IMR-90 (cell line): ENCODE results near the gene SPON1. TPM values are rescaled to one million over a fixed set of nuclear protein-coding genes. Genes with fewer than 3 reads are reported as not detected.
A peak's percentile ranks its signal among the peaks of the same experiment; 100 is the strongest.

Experiments used
- ATAC-seq: fragments of 200-7000 bp; cut with Tn5 transposase; 2 replicates; pipeline ENCODE4 v1.9.1; 2020; ENCODE audit warnings: low read depth, mild to moderate bottlenecking, moderate library complexity
- Bru-seq: library from RNA; stranded (reverse); fragments of 400-500 nt; gene quantifications from one replicate; lab custom pipeline; 2021; lab: Mats Ljungman, UMichigan
- BruChase-seq, 2 experiments: library from RNA; stranded (reverse); fragments of 400-500 nt; gene quantifications; one replicate each; lab custom pipeline; 2021; lab: Mats Ljungman, UMichigan
- BruUV-seq: library from RNA; stranded (reverse); fragments of 400-500 nt; replicated peaks from 2 replicates; lab custom pipeline; 2021; lab: Mats Ljungman, UMichigan
- CTCF ChIA-PET: fragments of 300-600 bp; formaldehyde crosslinking; extraction: SDS; loops from one replicate; lab custom pipeline; 2021; ENCODE audit warnings: antibody characterized with exemption; lab: Yijun Ruan, JAX
- POLR2A ChIA-PET: fragments of 300-600 bp; sonication (Branson Sonifier 250); formaldehyde crosslinking; loops from one replicate; lab custom pipeline; 2022; ENCODE audit warnings: antibody characterized with exemption; ENCODE audit not compliant: unreplicated experiment; lab: Charles Lee
- DNase-seq: peaks from one replicate; pipeline ENCODE4 v3.0.0; 2013
- H2AFZ ChIP-seq: replicated peaks from 2 replicates; pipeline ENCODE3; 2013; ENCODE audit warnings: low read length, mild to moderate bottlenecking; ENCODE audit not compliant: poor library complexity
- H2AK5ac ChIP-seq: 2 replicates; pipeline ENCODE4 v1.6.1; 2013; ENCODE audit warnings: low read depth, low read length, inconsistent platforms
- H2AK9ac ChIP-seq: replicated peaks from 2 replicates; pipeline ENCODE3; 2013; ENCODE audit warnings: mild to moderate bottlenecking, low read depth, low read length, moderate library complexity; ENCODE audit not compliant: poor library complexity
- H2BK120ac ChIP-seq: 2 replicates; pipeline ENCODE4 v1.6.1; 2013; ENCODE audit warnings: low read depth, low read length, inconsistent platforms
- H2BK15ac ChIP-seq: 3 replicates; pipeline ENCODE4 v1.6.1; 2013; ENCODE audit warnings: low read depth, low read length, inconsistent platforms
- H2BK20ac ChIP-seq: 2 replicates; pipeline ENCODE4 v1.6.1; 2013; ENCODE audit warnings: low read depth, mild to moderate bottlenecking, inconsistent platforms, low read length, moderate library complexity
- H2BK5ac ChIP-seq: 2 replicates; pipeline ENCODE4 v1.6.1; 2013; ENCODE audit warnings: mild to moderate bottlenecking, low read depth, low read length, inconsistent platforms; ENCODE audit not compliant: poor library complexity, severe bottlenecking
- H3K14ac ChIP-seq: replicated peaks from 2 replicates; pipeline ENCODE4 v1.6.1; 2013; ENCODE audit warnings: low read depth, low read length, inconsistent platforms
- H3K18ac ChIP-seq: 2 replicates; pipeline ENCODE4 v1.6.1; 2013; ENCODE audit warnings: low read depth, low read length, control low read depth
- H3K23ac ChIP-seq: 2 replicates; pipeline ENCODE4 v1.6.1; 2013; ENCODE audit warnings: low read depth, low read length, inconsistent platforms
- H3K27ac ChIP-seq: 2 replicates; pipeline ENCODE4 v1.5.1; 2013; ENCODE audit warnings: mild to moderate bottlenecking, control low read depth, low read length; ENCODE audit not compliant: insufficient read depth
- H3K27me3 ChIP-seq: 2 replicates; pipeline ENCODE4 v1.6.1; 2013; ENCODE audit warnings: low read length; ENCODE audit not compliant: control insufficient read depth, insufficient read depth
- H3K36me3 ChIP-seq: 2 replicates; pipeline ENCODE4 v1.6.1; 2013; ENCODE audit warnings: low read length, mixed read lengths; ENCODE audit not compliant: control insufficient read depth, insufficient read depth
- H3K4ac ChIP-seq: 2 replicates; pipeline ENCODE4 v1.6.1; 2013; ENCODE audit warnings: low read depth, low read length, inconsistent platforms
- H3K4me1 ChIP-seq: 2 replicates; pipeline ENCODE4 v1.6.1; 2013; ENCODE audit warnings: low read length, mixed read lengths; ENCODE audit not compliant: control insufficient read depth, insufficient read depth
- H3K4me2 ChIP-seq: 2 replicates; pipeline ENCODE4 v1.6.1; 2013; ENCODE audit warnings: low read depth, mild to moderate bottlenecking, control low read depth, low read length, moderate library complexity
- H3K4me3 ChIP-seq: 2 replicates; pipeline ENCODE4 v1.5.1; 2013; ENCODE audit warnings: low read depth, mild to moderate bottlenecking, control low read depth, low read length, moderate library complexity; ENCODE audit not compliant: insufficient read depth
- H3K56ac ChIP-seq: 2 replicates; pipeline ENCODE4 v1.6.1; 2013; ENCODE audit warnings: low read length, inconsistent platforms; ENCODE audit not compliant: insufficient read depth; ENCODE audit errors: extremely low read depth
- H3K79me1 ChIP-seq, 2 experiments: 2 replicates each; pipeline ENCODE4 v1.6.1; 2013; ENCODE audit warnings: low read length in 2 of 2, inconsistent platforms in 1 of 2, low read depth in 1 of 2
- H3K9ac ChIP-seq: 2 replicates; pipeline ENCODE4 v1.6.1; 2013; ENCODE audit warnings: low read depth, low read length, control low read depth
- H3K9me1 ChIP-seq: 2 replicates; pipeline ENCODE4 v1.6.1; 2013; ENCODE audit warnings: low read length, inconsistent platforms; ENCODE audit not compliant: insufficient read depth
- H3K9me3 ChIP-seq: 2 replicates; pipeline ENCODE4 v1.6.1; 2013; ENCODE audit warnings: low read length; ENCODE audit not compliant: control insufficient read depth, insufficient read depth
- H4K20me1 ChIP-seq: 2 replicates; pipeline ENCODE4 v1.6.1; 2013; ENCODE audit warnings: low read length, inconsistent platforms; ENCODE audit not compliant: insufficient read depth
- H4K5ac ChIP-seq: 2 replicates; pipeline ENCODE4 v1.6.1; 2013; ENCODE audit warnings: mild to moderate bottlenecking, low read depth, low read length, control low read depth
- H4K8ac ChIP-seq, 2 experiments: 2 replicates each; pipeline ENCODE4 v1.6.1; 2013; ENCODE audit warnings: low read depth in 2 of 2, low read length in 2 of 2, control low read depth in 1 of 2, inconsistent platforms in 1 of 2
- H4K91ac ChIP-seq: 2 replicates; pipeline ENCODE4 v1.6.1; 2013; ENCODE audit warnings: low read depth, low read length, inconsistent platforms; ENCODE audit not compliant: insufficient read depth
- CHD1 ChIP-seq: IDR thresholded peaks from 2 replicates; pipeline ENCODE4 v1.6.1; 2012; ENCODE audit warnings: low read depth, low read length, improper control_type of control experiment
- FOS ChIP-seq: fragments of 150-350 bp; IDR thresholded peaks from 2 replicates; pipeline ENCODE4 v1.6.1; 2016; ENCODE audit warnings: low read depth, low read length
- MAFK ChIP-seq: IDR thresholded peaks from 2 replicates; pipeline ENCODE4 v1.6.1; 2012; ENCODE audit warnings: low read depth, low read length, improper control_type of control experiment
- MAZ ChIP-seq: IDR thresholded peaks from 2 replicates; pipeline ENCODE4 v1.6.1; 2012; ENCODE audit warnings: low read depth, mild to moderate bottlenecking, low read length, improper control_type of control experiment, moderate library complexity, borderline replicate concordance
- POLR2A ChIP-seq: IDR thresholded peaks from 2 replicates; pipeline ENCODE4 v1.6.1; 2012; ENCODE audit warnings: mild to moderate bottlenecking, low read depth, low read length
- RAD21 ChIP-seq: IDR thresholded peaks from 2 replicates; pipeline ENCODE4 v1.6.1; 2012; ENCODE audit warnings: low read length, improper control_type of control experiment
- RCOR1 ChIP-seq: IDR thresholded peaks from 2 replicates; pipeline ENCODE4 v1.6.1; 2012; ENCODE audit warnings: mild to moderate bottlenecking, low read length, improper control_type of control experiment; ENCODE audit not compliant: insufficient replicate concordance
- WGBS, 2 experiments: methylation state at CpG; one replicate each; pipeline versions ENCODE4 v1.1.5 to v1.1.7; 2013; ENCODE audit warnings: missing lambda C conversion rate in 2 of 2; ENCODE audit not compliant: insufficient read length in 1 of 2; ENCODE audit errors: extremely low coverage in 2 of 2; 5-methylcytosine and 5-hydroxymethylcytosine counted together
- dilution Hi-C: fragments of 300-500 bp; cut with HindIII; formaldehyde crosslinking; loops from one replicate; pipeline ENCODE4 v1.14.3; 2018; ENCODE audit warnings: low sequenced_read_pairs; ENCODE audit not compliant: unreplicated experiment
- in situ Hi-C: fragments of 300-500 bp; cut with MboI; formaldehyde crosslinking; loops from 3 replicates; pipeline ENCODE4 v1.14.3; 2019; ENCODE audit warnings: low sequenced_read_pairs, inconsistent platforms, mixed read lengths
- intact Hi-C: fragments of 100-400 bp; cut with micrococcal nuclease; formaldehyde crosslinking; loops from 2 replicates; pipeline ENCODE4 v1.10.0; 2022
- long read RNA-seq: library from polyadenylated mRNA; unstranded; transcript quantifications from one replicate; pipeline ENCODE4 v2.0.0, GENCODE V29; 2021; ENCODE audit not compliant: unreplicated experiment
- polyA plus RNA-seq, 3 experiments: library from polyadenylated mRNA; depleted of rRNA; stranded (reverse); fragments of >200 nt; gene quantifications; 2 replicates each; pipeline ENCODE4 v1.2.3, GENCODE V29; 2012; ENCODE audit warnings: low replicate concordance in 1 of 3
- total RNA-seq: library from RNA; depleted of rRNA; stranded (reverse); fragments of >200 nt; gene quantifications from 2 replicates; pipeline ENCODE4 v1.2.3, GENCODE V29; 2012; rRNA removed
- TF ChIP-seq, protein P1 (sequence below): fragments of 150-350 bp; IDR thresholded peaks from 2 replicates; pipeline ENCODE4 v1.6.1; 2016; ENCODE audit warnings: low read depth, mild to moderate bottlenecking, low read length, moderate library complexity, borderline replicate concordance
- TF ChIP-seq, protein P2 (sequence below): fragments of 150-350 bp; IDR thresholded peaks from 2 replicates; pipeline ENCODE4 v1.6.1; 2017; ENCODE audit warnings: mild to moderate bottlenecking, antibody characterized with exemption, low read length, low read depth

Gene SPON1
- total RNA-seq (0.56 and 0.72 TPM in 2 replicates), polyA plus RNA-seq (2012; rRNA removed) (0.62 and 0.77 TPM in 2 replicates), Bru-seq, nascent RNA (percentile 13 among the genes with signal in this experiment), BruChase-seq, experiment 1, labeled RNA remaining after a 6-hour chase (percentile 17 among the genes with signal in this experiment), BruChase-seq, experiment 2, labeled RNA remaining after a 2-hour chase (percentile 18 among the genes with signal in this experiment)
- 0.16 and 0.42 TPM in 2 replicates for polyA plus RNA-seq (2012; cell fraction: cytosol; rRNA removed)
- 0.28 and 0.37 TPM in 2 replicates for polyA plus RNA-seq (2012; cell fraction: nucleus; rRNA removed; ENCODE audit: low replicate concordance)
- long read RNA-seq, result 0 reads

DNA sequence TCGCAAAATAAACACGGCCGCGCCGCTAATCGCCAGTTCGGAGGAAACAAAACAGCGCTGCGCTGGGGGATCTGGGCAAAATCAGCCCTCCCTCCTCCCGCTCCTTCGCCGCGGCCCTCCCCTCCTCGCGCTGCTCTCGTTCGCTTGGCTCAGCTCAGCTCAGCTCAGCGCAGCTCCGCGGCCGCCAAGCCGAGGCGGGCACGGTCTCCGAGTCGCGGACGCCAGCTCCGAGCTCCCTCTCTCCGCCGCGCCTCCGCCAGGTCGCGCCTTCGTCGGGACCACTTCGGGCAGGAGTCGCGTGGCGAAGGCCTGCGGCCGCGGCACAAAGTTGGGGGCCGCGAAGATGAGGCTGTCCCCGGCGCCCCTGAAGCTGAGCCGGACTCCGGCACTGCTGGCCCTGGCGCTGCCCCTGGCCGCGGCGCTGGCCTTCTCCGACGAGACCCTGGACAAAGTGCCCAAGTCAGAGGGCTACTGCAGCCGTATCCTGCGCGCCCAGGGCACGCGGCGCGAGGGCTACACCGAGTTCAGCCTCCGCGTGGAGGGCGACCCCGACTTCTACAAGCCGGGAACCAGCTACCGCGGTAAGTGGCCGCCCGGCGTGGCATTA is at the start of gene SPON1:
TSS of gene SPON1 (plus strand) at position 162 of the 607 bp plus-strand sequence. CDS start at position 344, 182 bp downstream.
- DNase-seq (peak; percentile 15), ATAC-seq (peak; percentile 78)
- Histone ChIP-seq H3K23ac (no peak within 1 kb of the TSS), H2AFZ (peak within 1 kb of the TSS; percentile 74), H2BK5ac (no peak within 1 kb of the TSS), H4K8ac (no peak within 1 kb of the TSS), H3K36me3 (no peaks in the 10 kb centered on the region), H4K91ac (no peak within 1 kb of the TSS), H3K79me1 (no peaks in the 10 kb centered on the region), H3K56ac (no peak within 1 kb of the TSS), H3K9me1 (no peaks in the 10 kb centered on the region), H2BK15ac (no peak within 1 kb of the TSS), H2BK20ac (no peak within 1 kb of the TSS), H3K4ac (no peak within 1 kb of the TSS), H3K4me2 (peak within 1 kb of the TSS; percentile 51; the same call in 1 of the 2 replicates), H3K18ac (no peak within 1 kb of the TSS), H3K27me3 (peaks cover 83% of the 10 kb centered on the region), H3K27ac (no peak within 1 kb of the TSS), H3K9ac (no peak within 1 kb of the TSS), H3K4me3 (peak within 1 kb of the TSS; percentile 16; the same call in 1 of the 2 replicates), H2BK120ac (no peak within 1 kb of the TSS), H4K5ac (no peak within 1 kb of the TSS), H3K14ac (no peak within 1 kb of the TSS), H4K20me1 (no peaks in the 10 kb centered on the region), H3K4me1 (no peaks in the 10 kb centered on the region; the same call in 1 of the 2 replicates), H3K9me3 (no peaks in the 10 kb centered on the region), H2AK5ac (no peak within 1 kb of the TSS), H2AK9ac (no peak within 1 kb of the TSS)
- POLR2A ChIA-PET, result no interaction called here
- TF ChIP-seq FOS, result no peak
- no peak for TF ChIP-seq RCOR1
- TF ChIP-seq, protein P1, sequence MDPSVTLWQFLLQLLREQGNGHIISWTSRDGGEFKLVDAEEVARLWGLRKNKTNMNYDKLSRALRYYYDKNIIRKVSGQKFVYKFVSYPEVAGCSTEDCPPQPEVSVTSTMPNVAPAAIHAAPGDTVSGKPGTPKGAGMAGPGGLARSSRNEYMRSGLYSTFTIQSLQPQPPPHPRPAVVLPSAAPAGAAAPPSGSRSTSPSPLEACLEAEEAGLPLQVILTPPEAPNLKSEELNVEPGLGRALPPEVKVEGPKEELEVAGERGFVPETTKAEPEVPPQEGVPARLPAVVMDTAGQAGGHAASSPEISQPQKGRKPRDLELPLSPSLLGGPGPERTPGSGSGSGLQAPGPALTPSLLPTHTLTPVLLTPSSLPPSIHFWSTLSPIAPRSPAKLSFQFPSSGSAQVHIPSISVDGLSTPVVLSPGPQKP, result no peak
- no peak for TF ChIP-seq RAD21
- TF ChIP-seq POLR2A, result no peak
- TF ChIP-seq CHD1, result no peak
- no peak for TF ChIP-seq MAFK
- TF ChIP-seq, protein P2, sequence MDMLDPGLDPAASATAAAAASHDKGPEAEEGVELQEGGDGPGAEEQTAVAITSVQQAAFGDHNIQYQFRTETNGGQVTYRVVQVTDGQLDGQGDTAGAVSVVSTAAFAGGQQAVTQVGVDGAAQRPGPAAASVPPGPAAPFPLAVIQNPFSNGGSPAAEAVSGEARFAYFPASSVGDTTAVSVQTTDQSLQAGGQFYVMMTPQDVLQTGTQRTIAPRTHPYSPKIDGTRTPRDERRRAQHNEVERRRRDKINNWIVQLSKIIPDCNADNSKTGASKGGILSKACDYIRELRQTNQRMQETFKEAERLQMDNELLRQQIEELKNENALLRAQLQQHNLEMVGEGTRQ, result no peak
- TF ChIP-seq MAZ, result no peak
- intact Hi-C loops (no loop called here), in situ Hi-C loops (loop anchor here (5.0 kb wide), 1 partner anchor 185 kb away; no protein-coding TSS in a partner anchor), dilution Hi-C loops (no loop called here)
- 1% methylated on average over 34 of the region's 74 CpGs; no CpG with 5 or more reads in 1 of the 2 experiments for WGBS, 2 experiments
- no TSS peak for BruUV-seq
- CTCF ChIA-PET, result no interaction called here
